ENCODE results near the gene ZBTB49.

The ZBTB49 gene

DNA sequence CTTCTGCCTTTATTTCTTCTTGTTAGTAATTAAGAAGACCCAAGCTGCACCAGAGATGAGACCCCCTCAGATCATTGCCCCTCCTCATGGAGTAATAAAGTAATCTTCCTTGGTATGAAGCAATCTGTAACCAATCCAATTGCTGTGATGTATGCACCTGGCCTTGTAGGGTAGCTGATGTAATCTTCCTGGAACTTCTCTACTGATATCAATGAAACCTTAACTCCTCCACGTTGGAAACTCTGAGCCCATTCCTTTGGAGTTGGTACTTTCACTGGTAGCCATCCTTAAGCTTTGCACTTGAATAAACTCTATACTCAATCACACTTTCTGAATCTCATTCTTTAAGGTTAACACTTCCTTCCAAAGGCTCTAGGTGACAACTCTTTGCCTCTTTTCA is 65.3 kb downstream of the ZBTB49 start:
- Mint-ChIP-seq H3K4me3 (no peak overlapping the region), H3K9me3 (no peaks in the 10 kb centered on the region), H3K27me3 (peaks cover 33% of the 10 kb centered on the region), H3K36me3 (ENCODE audit: insufficient read depth) (peaks cover 2% of the 10 kb centered on the region), H3K27ac (ENCODE audit: low read depth) (no peak overlapping the region), H3K4me1 (peaks cover 9% of the 10 kb centered on the region)
- ATAC-seq (replicated peaks; ENCODE audit: extremely low read depth, poor library complexity, severe bottlenecking) (no peak), DNase-seq (ENCODE audit: low spot score in 2 of 2) (no peak)

GRCh38 chr4:4356106-4357041 is 66.3 kb downstream of the ZBTB49 start:
- H3K27ac Mint-ChIP-seq (ENCODE audit: low read depth), result no peak overlapping the region
- no peak overlapping the region for H3K4me3 Mint-ChIP-seq
- H3K27me3 Mint-ChIP-seq, result peaks cover 41% of the 10 kb centered on the region
- peaks cover 2% of the 10 kb centered on the region for H3K36me3 Mint-ChIP-seq (ENCODE audit: insufficient read depth)
- ATAC-seq (replicated peaks; ENCODE audit: extremely low read depth, poor library complexity, severe bottlenecking), result no peak
- H3K9me3 Mint-ChIP-seq, result no peaks in the 10 kb centered on the region
- peaks cover 9% of the 10 kb centered on the region for H3K4me1 Mint-ChIP-seq
- DNase-seq (ENCODE audit: low spot score in 2 of 2), result no peak

- Mint-ChIP-seq H3K27ac (ENCODE audit: low read depth) (no peak overlapping the region), H3K4me3 (no peak overlapping the region), H3K4me1 (peaks cover 16% of the 10 kb centered on the region), H3K9me3 (no peaks in the 10 kb centered on the region), H3K36me3 (ENCODE audit: insufficient read depth) (no peaks in the 10 kb centered on the region), H3K27me3 (peaks cover 52% of the 10 kb centered on the region)
- no peak for ATAC-seq (replicated peaks; ENCODE audit: extremely low read depth, poor library complexity, severe bottlenecking)
- no peak for DNase-seq (ENCODE audit: low spot score in 2 of 2)
Measured at GRCh38 chr4:4358093-4358854, 68.2 kb downstream of the ZBTB49 start.

GRCh38 chr4:4361883-4362282 is 71.8 kb downstream of the ZBTB49 start:
- DNase-seq (ENCODE audit: low spot score in 2 of 2), result no peak
- no peak overlapping the region for H3K4me3 Mint-ChIP-seq
- no peak for ATAC-seq (replicated peaks; ENCODE audit: extremely low read depth, poor library complexity, severe bottlenecking)
- H3K27me3 Mint-ChIP-seq, result peaks cover 59% of the 10 kb centered on the region
- no peak overlapping the region for H3K27ac Mint-ChIP-seq (ENCODE audit: low read depth)
- peaks cover 6% of the 10 kb centered on the region for H3K4me1 Mint-ChIP-seq
- peaks cover 9% of the 10 kb centered on the region for H3K9me3 Mint-ChIP-seq
- H3K36me3 Mint-ChIP-seq (ENCODE audit: insufficient read depth), result no peaks in the 10 kb centered on the region

DNA sequence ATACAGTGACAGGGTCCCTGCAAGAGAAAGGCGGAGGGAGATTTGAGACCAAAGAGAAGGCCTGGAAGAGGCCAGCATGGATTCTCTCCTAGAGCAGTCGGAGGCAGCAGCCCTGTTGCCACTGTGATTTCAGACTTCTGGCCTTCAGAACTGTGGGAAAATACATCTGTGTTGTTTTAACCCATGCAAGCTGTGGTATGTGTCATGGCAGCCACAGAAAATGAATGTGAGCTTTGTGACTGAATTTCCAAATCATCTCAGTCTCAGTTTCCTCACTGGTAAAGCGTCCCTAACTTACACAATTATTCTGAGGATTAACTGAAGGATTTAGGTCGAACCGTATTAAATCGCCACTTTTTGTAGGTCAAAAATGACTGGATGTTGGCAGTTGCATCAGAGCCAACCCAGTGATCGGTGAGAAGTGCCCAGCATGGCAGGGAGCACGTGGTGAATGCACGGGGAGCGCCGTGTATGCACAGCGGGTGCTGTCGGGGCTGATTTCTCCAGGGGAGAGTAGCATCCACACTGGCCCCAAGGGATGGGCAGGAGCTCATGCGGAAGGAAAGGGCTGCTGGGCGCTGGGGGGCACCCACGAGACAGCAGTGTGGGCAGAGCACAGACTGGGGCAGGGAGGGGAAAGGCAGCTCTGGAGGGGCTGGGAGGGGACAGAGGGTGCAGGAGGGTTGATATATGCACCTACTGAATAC is 73.1 kb downstream of the ZBTB49 start:
- no peak overlapping the region for H3K4me3 Mint-ChIP-seq
- DNase-seq (ENCODE audit: low spot score in 2 of 2), result no peak
- peaks cover 46% of the 10 kb centered on the region for H3K27me3 Mint-ChIP-seq
- no peaks in the 10 kb centered on the region for H3K36me3 Mint-ChIP-seq (ENCODE audit: insufficient read depth)
- H3K27ac Mint-ChIP-seq (ENCODE audit: low read depth), result no peak overlapping the region
- H3K4me1 Mint-ChIP-seq, result peaks cover 6% of the 10 kb centered on the region
- peaks cover 9% of the 10 kb centered on the region for H3K9me3 Mint-ChIP-seq
- ATAC-seq (replicated peaks; ENCODE audit: extremely low read depth, poor library complexity, severe bottlenecking), result no peak

GRCh38 chr4:4364061-4364460 is 74.0 kb downstream of the ZBTB49 start:
- peaks cover 6% of the 10 kb centered on the region for H3K4me1 Mint-ChIP-seq
- H3K36me3 Mint-ChIP-seq (ENCODE audit: insufficient read depth), result no peaks in the 10 kb centered on the region
- H3K27me3 Mint-ChIP-seq, result peaks cover 37% of the 10 kb centered on the region
- no peak overlapping the region for H3K4me3 Mint-ChIP-seq
- DNase-seq (ENCODE audit: low spot score in 2 of 2) (no peak), ATAC-seq (replicated peaks; ENCODE audit: extremely low read depth, poor library complexity, severe bottlenecking) (no peak)
- no peak overlapping the region for H3K27ac Mint-ChIP-seq (ENCODE audit: low read depth)
- peaks cover 9% of the 10 kb centered on the region for H3K9me3 Mint-ChIP-seq

DNA sequence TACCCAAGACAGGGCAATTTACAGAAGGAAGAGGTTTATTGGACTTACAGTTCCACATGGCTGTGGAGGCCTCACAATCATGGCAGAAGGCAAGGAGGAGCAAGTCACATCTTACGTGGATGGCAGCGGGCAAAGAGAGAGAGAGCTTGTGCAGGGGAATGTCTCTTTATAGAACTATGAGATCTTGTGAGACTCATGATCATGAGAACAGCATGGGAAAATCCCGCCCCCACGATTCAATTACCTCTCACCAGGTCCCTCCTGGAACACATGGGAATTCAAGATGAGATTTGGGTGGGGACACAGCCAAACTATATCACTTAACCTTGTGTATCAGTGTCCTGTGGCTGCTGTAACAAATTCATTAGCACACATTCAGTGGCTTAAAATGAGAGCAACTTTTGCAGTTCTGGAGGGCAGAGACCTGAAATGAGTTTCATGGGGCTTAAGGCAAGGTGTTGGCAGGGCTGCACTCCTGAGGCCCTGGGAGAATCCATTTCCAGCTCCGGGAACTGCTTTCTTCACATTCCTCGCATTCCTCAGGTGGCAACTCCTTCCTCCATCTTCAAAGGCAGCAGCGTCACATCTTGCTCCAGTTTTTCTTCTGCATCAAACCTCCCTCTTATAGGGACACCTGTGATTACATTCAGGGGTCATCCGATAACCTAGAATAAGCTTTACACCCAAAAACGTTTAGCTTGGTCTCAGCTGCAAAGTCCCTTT is 74.6 kb downstream of the ZBTB49 start:
- H3K4me1 Mint-ChIP-seq, result peaks cover 6% of the 10 kb centered on the region
- peaks cover 35% of the 10 kb centered on the region for H3K27me3 Mint-ChIP-seq
- DNase-seq (ENCODE audit: low spot score in 2 of 2) (no peak), ATAC-seq (replicated peaks; ENCODE audit: extremely low read depth, poor library complexity, severe bottlenecking) (no peak)
- H3K36me3 Mint-ChIP-seq (ENCODE audit: insufficient read depth), result no peaks in the 10 kb centered on the region
- no peak overlapping the region for H3K27ac Mint-ChIP-seq (ENCODE audit: low read depth)
- H3K9me3 Mint-ChIP-seq, result peaks cover 9% of the 10 kb centered on the region
- H3K4me3 Mint-ChIP-seq, result no peak overlapping the region

- DNase-seq (ENCODE audit: low spot score in 2 of 2), result no peak
- ATAC-seq (replicated peaks; ENCODE audit: extremely low read depth, poor library complexity, severe bottlenecking), result no peak
- H3K4me3 Mint-ChIP-seq, result no peak overlapping the region
- no peaks in the 10 kb centered on the region for H3K36me3 Mint-ChIP-seq (ENCODE audit: insufficient read depth)
- peaks cover 9% of the 10 kb centered on the region for H3K9me3 Mint-ChIP-seq
- H3K27ac Mint-ChIP-seq (ENCODE audit: low read depth), result no peak overlapping the region
- H3K4me1 Mint-ChIP-seq, result no peaks in the 10 kb centered on the region
- H3K27me3 Mint-ChIP-seq, result peaks cover 22% of the 10 kb centered on the region
Measured at GRCh38 chr4:4368809-4369580, 78.9 kb downstream of the ZBTB49 start.
